ENCODE data around the gene ICA1.
A peak's percentile ranks its signal among the peaks of the same experiment; 100 is the strongest.

Gene ICA1

GRCh38 chr7:8232999-8233847, 28.7 kb downstream of the ICA1 start:
- no peak overlapping the region for H3K4me3 ChIP-seq (ENCODE audit: low read length)
- peak; percentile 59 for DNase-seq (ENCODE audit: low read depth, low spot score)

- DNase-seq (ENCODE audit: low read depth, low spot score) = no peak
- no peak overlapping the region for H3K4me3 ChIP-seq (ENCODE audit: low read length)
These were observed 32.0 kb downstream of the ICA1 start for GRCh38 chr7:8229927-8230326.

GRCh38 chr7:8228766-8229674, 32.9 kb downstream of the ICA1 start:
- DNase-seq (ENCODE audit: low read depth, low spot score) = no peak
- H3K4me3 ChIP-seq (ENCODE audit: low read length) = no peak overlapping the region

GRCh38 chr7:8228068-8228467, 33.9 kb downstream of the ICA1 start:
- no peak for DNase-seq (ENCODE audit: low read depth, low spot score)
- H3K4me3 ChIP-seq (ENCODE audit: low read length) = no peak overlapping the region

- DNase-seq (ENCODE audit: low read depth, low spot score) = no peak
- H3K4me3 ChIP-seq (ENCODE audit: low read length) = no peak overlapping the region
These were observed 34.7 kb downstream of the ICA1 start for GRCh38 chr7:8227261-8227660.

- peak; percentile 93 for DNase-seq (ENCODE audit: low read depth, low spot score)
- no peak overlapping the region for H3K4me3 ChIP-seq (ENCODE audit: low read length)
These were observed 35.5 kb downstream of the ICA1 start for GRCh38 chr7:8226501-8226900.

- DNase-seq (ENCODE audit: low read depth, low spot score) = no peak
- H3K4me3 ChIP-seq (ENCODE audit: low read length) = no peak overlapping the region
These were observed 40.4 kb downstream of the ICA1 start for GRCh38 chr7:8221567-8221966.

- no peak for DNase-seq (ENCODE audit: low read depth, low spot score)
- H3K4me3 ChIP-seq (ENCODE audit: low read length) = no peak overlapping the region
These were observed 40.9 kb downstream of the ICA1 start for GRCh38 chr7:8221101-8221495.

- DNase-seq (ENCODE audit: low read depth, low spot score) = no peak
- no peak overlapping the region for H3K4me3 ChIP-seq (ENCODE audit: low read length)
These were observed 41.4 kb downstream of the ICA1 start for GRCh38 chr7:8220376-8221100.

GRCh38 chr7:8217200-8218068, 44.5 kb downstream of the ICA1 start:
- peak; percentile 83 for DNase-seq (ENCODE audit: low read depth, low spot score)
- H3K4me3 ChIP-seq (ENCODE audit: low read length) = no peak overlapping the region

GRCh38 chr7:8216334-8216690, 45.7 kb downstream of the ICA1 start:
- no peak for DNase-seq (ENCODE audit: low read depth, low spot score)

GRCh38 chr7:8215648-8216333, 46.2 kb downstream of the ICA1 start:
- DNase-seq (ENCODE audit: low read depth, low spot score) = no peak

More at GRCh38 chr7:8216334-8216690, 45.7 kb downstream of the ICA1 start:
- no peak overlapping the region for H3K4me3 ChIP-seq (ENCODE audit: low read length)

GRCh38 chr7:8214244-8214824, 47.6 kb downstream of the ICA1 start:
- H3K4me3 ChIP-seq (ENCODE audit: low read length) = no peak overlapping the region
- DNase-seq (ENCODE audit: low read depth, low spot score) = no peak

More at GRCh38 chr7:8215648-8216333, 46.2 kb downstream of the ICA1 start:
- H3K4me3 ChIP-seq (ENCODE audit: low read length) = no peak overlapping the region

- H3K4me3 ChIP-seq (ENCODE audit: low read length) = no peak overlapping the region
- DNase-seq (ENCODE audit: low read depth, low spot score) = no peak
These were observed 48.6 kb downstream of the ICA1 start for GRCh38 chr7:8213381-8213780.

GRCh38 chr7:8212638-8213037, 49.3 kb downstream of the ICA1 start:
- no peak overlapping the region for H3K4me3 ChIP-seq (ENCODE audit: low read length)
- no peak for DNase-seq (ENCODE audit: low read depth, low spot score)

GRCh38 chr7:8211725-8212096, 50.3 kb downstream of the ICA1 start:
- no peak overlapping the region for H3K4me3 ChIP-seq (ENCODE audit: low read length)
- no peak for DNase-seq (ENCODE audit: low read depth, low spot score)

GRCh38 chr7:8210845-8211724, 50.9 kb downstream of the ICA1 start:
- H3K4me3 ChIP-seq (ENCODE audit: low read length) = no peak overlapping the region
- DNase-seq (ENCODE audit: low read depth, low spot score) = no peak
